Germinal center (tissue), 1 donor: Measurements from ENCODE around the gene ZNF12.
"Not testable (repeated sequence)": the region's sequence is repeated elsewhere in the genome, so short reads cannot be mapped to it uniquely, and the experiment has no call there.

ENCODE experiments used
- DNase-seq: peaks from one replicate; pipeline ENCODE4 v3.0.0; 2012; ENCODE audit warnings: mixed read lengths, low spot score

ZNF12 gene

GRCh38 chr7:6691609-6692106 is 15.1 kb downstream of the ZNF12 start:
- no peak for DNase-seq

- DNase-seq = no peak
Measured at GRCh38 chr7:6691103-6691502, 15.6 kb downstream of the ZNF12 start.

GRCh38 chr7:6680146-6680545 is 26.6 kb downstream of the ZNF12 start:
- no peak for DNase-seq

- no peak for DNase-seq
Measured at GRCh38 chr7:6675807-6676405, 30.8 kb downstream of the ZNF12 start.

- not testable (repeated sequence) for DNase-seq
Measured at GRCh38 chr7:6670851-6671250, 35.9 kb downstream of the ZNF12 start.

GRCh38 chr7:6658618-6659345 is 48.0 kb downstream of the ZNF12 start:
- DNase-seq = no peak

GRCh38 chr7:6656413-6656812 is 50.3 kb downstream of the ZNF12 start:
- DNase-seq = no peak

GRCh38 chr7:6655636-6656385 is 50.9 kb downstream of the ZNF12 start:
- DNase-seq = no peak

- no peak for DNase-seq
Measured at GRCh38 chr7:6654842-6655610, 51.7 kb downstream of the ZNF12 start.

- DNase-seq = no peak
Measured at GRCh38 chr7:6654113-6654841, 52.5 kb downstream of the ZNF12 start.

GRCh38 chr7:6653071-6654003 is 53.4 kb downstream of the ZNF12 start:
- no peak for DNase-seq

GRCh38 chr7:6652446-6653011 is 54.2 kb downstream of the ZNF12 start:
- no peak for DNase-seq

- no peak for DNase-seq
Measured at GRCh38 chr7:6651851-6652445, 54.8 kb downstream of the ZNF12 start.

GRCh38 chr7:6650521-6651011 is 56.2 kb downstream of the ZNF12 start:
- DNase-seq = no peak

GRCh38 chr7:6650086-6650485 is 56.7 kb downstream of the ZNF12 start:
- no peak for DNase-seq

- DNase-seq = no peak
Measured at GRCh38 chr7:6649241-6649961, 57.3 kb downstream of the ZNF12 start.

GRCh38 chr7:6648815-6649104 is 58.0 kb downstream of the ZNF12 start:
- no peak for DNase-seq

GRCh38 chr7:6648066-6648814 is 58.5 kb downstream of the ZNF12 start:
- DNase-seq = no peak
